A549 (cell line): ENCODE measurements around the gene ABHD12.

Source experiments
- RAD21 ChIP-seq, 2 experiments: fragments of >200 bp in 1 of 2; sonication (Bioruptor Twin) in 1 of 2; formaldehyde crosslinking in 1 of 2; IDR thresholded peaks in 1 of 2; conservative IDR thresholded peaks in 1 of 2; 2 replicates in 1 of 2; 3 replicates in 1 of 2; pipeline ENCODE4 v1.6.1; 2012 to 2018; ENCODE audit warnings: inconsistent platforms in 1 of 2
- TF ChIP-seq, protein P1 (sequence below): fragments of >200 bp; sonication (Bioruptor Twin); formaldehyde crosslinking; IDR thresholded peaks from 3 replicates; pipeline ENCODE4 v1.5.1; 2016

DNA sequence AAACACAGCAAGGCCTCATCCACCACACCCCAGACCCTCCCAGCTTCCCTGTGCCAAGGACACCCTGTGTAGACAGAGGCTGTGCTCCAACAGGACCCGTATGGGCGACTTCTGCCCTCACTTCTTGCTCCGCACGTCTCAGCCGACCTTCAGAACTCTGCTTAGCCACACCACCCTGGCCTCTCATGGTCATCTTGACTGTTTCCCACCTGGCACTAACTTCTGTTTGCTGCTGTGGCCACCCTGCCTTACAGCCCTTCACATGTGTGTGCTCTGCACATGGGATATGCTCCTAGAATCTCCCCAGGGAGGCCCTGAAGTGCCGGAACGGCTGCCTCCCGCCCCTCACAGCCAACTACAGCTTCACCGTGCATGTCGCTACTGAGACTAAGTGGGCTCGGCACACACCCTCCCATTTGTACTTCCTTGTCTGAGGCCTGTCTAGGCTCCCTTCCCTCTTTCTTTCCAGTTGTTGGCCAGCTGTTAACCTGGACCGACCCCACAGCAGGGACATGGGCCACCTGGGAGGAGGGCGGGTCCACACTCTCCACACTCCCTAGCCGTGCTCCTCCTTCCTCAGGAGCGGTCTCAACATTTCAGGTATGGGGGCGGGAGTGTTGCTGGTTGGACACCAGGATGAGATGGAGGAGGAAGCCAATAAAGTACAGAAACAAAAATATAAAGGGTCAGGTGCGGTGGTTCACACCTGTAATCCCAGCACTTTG, 73.1 kb downstream of the ABHD12 start:
- TF ChIP-seq, protein P1, sequence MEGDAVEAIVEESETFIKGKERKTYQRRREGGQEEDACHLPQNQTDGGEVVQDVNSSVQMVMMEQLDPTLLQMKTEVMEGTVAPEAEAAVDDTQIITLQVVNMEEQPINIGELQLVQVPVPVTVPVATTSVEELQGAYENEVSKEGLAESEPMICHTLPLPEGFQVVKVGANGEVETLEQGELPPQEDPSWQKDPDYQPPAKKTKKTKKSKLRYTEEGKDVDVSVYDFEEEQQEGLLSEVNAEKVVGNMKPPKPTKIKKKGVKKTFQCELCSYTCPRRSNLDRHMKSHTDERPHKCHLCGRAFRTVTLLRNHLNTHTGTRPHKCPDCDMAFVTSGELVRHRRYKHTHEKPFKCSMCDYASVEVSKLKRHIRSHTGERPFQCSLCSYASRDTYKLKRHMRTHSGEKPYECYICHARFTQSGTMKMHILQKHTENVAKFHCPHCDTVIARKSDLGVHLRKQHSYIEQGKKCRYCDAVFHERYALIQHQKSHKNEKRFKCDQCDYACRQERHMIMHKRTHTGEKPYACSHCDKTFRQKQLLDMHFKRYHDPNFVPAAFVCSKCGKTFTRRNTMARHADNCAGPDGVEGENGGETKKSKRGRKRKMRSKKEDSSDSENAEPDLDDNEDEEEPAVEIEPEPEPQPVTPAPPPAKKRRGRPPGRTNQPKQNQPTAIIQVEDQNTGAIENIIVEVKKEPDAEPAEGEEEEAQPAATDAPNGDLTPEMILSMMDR, result no peak
- TF ChIP-seq RAD21 (conservative IDR thresholded peaks at IDR 0.05 in 1 of 2, IDR thresholded peaks at IDR 0.05 in 1 of 2), result no peak
